HFFc6 (cell line): ENCODE measurements around the gene TOR2A. TPM values are rescaled to one million over a fixed set of nuclear protein-coding genes. Genes with fewer than 3 reads are reported as not detected.

Experiments used
- DNase-seq: peaks from one replicate; pipeline ENCODE4 v3.0.0-alpha.2; 2018
- H3K27ac Mint-ChIP-seq: 2 replicates; pipeline ENCODE4 v1.8.0; 2020; ENCODE audit warnings: mild to moderate bottlenecking, mixed read lengths
- H3K27me3 Mint-ChIP-seq: 2 replicates; pipeline ENCODE4 v1.8.0; 2021; ENCODE audit warnings: mild to moderate bottlenecking, moderate library complexity, mixed read lengths; ENCODE audit not compliant: insufficient read depth
- H3K36me3 Mint-ChIP-seq: 2 replicates; pipeline ENCODE4 v1.8.0; 2021; ENCODE audit warnings: low read depth, mixed read lengths
- H3K4me1 Mint-ChIP-seq: 2 replicates; pipeline ENCODE4 v1.8.0; 2020; ENCODE audit warnings: low read depth, mixed read lengths
- H3K4me3 Mint-ChIP-seq: 2 replicates; pipeline ENCODE4 v1.8.0; 2020; ENCODE audit warnings: mild to moderate bottlenecking, moderate library complexity, mixed read lengths
- H3K9me3 Mint-ChIP-seq: 2 replicates; pipeline ENCODE4 v1.8.0; 2020; ENCODE audit warnings: mild to moderate bottlenecking, mixed read lengths
- total RNA-seq, 6 experiments: library from RNA; stranded (reverse); fragmentation: NEBNext Ultra II Directional; extraction: Animal tissue kit (Norgen Biotek cat#: 25700); gene quantifications; 2 replicates in 1 of 6; 3 replicates in 5 of 6; pipeline ENCODE4 v1.2.3, GENCODE V29; 2021
- TF ChIP-seq, protein P1 (sequence below): fragments of 200-600 bp; sonication (generic); IDR thresholded peaks from 2 replicates; pipeline ENCODE4 v1.5.0; 2021; ENCODE audit warnings: antibody characterized with exemption, mild to moderate bottlenecking

TOR2A gene
- total RNA-seq, 6 experiments from 2014 or later, result 6.6 to 8.3 (median 8.1) TPM

DNA sequence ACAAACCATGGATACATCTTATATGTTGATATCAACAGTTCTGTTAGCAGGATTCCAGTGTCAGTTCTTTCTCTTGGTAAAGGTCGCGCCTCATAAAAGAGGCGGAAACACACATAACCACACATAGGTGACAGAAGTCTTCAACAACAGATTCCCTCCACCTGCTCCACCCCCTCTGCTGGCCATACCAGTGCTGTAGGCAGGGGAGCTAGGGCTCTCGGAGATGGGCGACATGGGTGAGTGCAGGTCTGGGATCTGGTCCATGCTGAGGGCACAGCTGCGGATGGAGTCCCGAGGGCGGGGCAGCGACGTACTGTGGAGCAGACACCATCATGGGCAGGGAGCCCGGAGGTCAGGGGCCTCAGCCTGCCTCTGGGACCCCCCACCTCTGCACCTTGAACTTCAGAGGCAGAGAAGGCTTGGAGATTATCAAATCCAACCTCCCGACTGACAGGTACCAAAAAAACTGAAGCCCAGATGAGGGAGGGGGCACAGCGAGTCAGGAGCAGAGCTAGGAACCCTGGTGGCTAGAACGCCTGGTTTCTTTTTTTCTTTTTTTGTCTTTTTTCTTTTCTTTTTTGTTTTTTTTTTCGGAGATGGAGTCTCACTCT lies 12.0 kb upstream of the TOR2A start:
- TF ChIP-seq, protein P1, sequence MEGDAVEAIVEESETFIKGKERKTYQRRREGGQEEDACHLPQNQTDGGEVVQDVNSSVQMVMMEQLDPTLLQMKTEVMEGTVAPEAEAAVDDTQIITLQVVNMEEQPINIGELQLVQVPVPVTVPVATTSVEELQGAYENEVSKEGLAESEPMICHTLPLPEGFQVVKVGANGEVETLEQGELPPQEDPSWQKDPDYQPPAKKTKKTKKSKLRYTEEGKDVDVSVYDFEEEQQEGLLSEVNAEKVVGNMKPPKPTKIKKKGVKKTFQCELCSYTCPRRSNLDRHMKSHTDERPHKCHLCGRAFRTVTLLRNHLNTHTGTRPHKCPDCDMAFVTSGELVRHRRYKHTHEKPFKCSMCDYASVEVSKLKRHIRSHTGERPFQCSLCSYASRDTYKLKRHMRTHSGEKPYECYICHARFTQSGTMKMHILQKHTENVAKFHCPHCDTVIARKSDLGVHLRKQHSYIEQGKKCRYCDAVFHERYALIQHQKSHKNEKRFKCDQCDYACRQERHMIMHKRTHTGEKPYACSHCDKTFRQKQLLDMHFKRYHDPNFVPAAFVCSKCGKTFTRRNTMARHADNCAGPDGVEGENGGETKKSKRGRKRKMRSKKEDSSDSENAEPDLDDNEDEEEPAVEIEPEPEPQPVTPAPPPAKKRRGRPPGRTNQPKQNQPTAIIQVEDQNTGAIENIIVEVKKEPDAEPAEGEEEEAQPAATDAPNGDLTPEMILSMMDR, result 0 out of 2 replicates have a peak, but pooled peaks have one; percentile 8
- H3K36me3 Mint-ChIP-seq, result no peaks in the 10 kb centered on the region
- peaks cover 5% of the 10 kb centered on the region for H3K4me1 Mint-ChIP-seq
- H3K9me3 Mint-ChIP-seq, result no peaks in the 10 kb centered on the region
- no peak for DNase-seq
- H3K27ac Mint-ChIP-seq, result no peak overlapping the region
- H3K4me3 Mint-ChIP-seq, result no peak overlapping the region
- peaks cover 48% of the 10 kb centered on the region for H3K27me3 Mint-ChIP-seq

DNA sequence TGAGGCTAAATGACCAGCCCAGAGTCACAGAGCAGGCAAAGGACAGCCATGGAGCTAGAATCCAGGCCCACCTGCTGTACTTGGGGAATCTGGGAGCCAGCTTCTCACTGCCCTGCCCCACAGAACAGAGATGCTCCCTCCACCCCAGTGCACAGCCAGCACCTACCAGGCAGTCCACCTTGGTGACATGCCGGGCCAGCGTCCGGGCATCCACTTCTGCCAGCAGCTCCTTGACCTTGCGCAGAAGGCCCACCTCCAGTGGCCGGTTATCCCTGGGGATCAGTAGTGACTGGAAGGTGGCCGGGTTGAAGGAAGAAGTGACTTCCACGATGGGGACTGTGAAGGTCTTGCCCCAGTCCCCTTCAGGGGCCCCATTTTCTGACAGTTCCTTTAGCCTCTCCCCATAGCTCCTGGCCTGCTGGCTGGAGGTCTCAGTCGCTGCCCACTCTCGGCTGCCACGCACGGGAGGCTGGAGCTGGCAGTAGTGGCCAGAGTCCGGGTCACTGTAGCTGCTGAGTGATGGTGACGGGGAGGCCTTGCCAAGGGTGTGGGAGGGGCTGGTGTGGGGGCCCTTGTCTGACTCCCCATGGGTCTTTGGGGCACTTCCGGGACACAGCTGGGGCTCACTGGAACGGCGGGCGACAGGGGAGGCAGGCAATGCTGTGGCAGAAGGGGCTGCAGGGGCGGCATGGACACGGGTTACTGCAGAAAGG lies 9.5 kb upstream of the TOR2A start:
- peaks cover 12% of the 10 kb centered on the region for H3K4me1 Mint-ChIP-seq
- H3K27me3 Mint-ChIP-seq, result peaks cover 35% of the 10 kb centered on the region
- H3K9me3 Mint-ChIP-seq, result no peaks in the 10 kb centered on the region
- no peak for DNase-seq
- TF ChIP-seq, protein P1, result no peak
- no peaks in the 10 kb centered on the region for H3K36me3 Mint-ChIP-seq
- no peak overlapping the region for H3K27ac Mint-ChIP-seq
- no peak overlapping the region for H3K4me3 Mint-ChIP-seq

DNA sequence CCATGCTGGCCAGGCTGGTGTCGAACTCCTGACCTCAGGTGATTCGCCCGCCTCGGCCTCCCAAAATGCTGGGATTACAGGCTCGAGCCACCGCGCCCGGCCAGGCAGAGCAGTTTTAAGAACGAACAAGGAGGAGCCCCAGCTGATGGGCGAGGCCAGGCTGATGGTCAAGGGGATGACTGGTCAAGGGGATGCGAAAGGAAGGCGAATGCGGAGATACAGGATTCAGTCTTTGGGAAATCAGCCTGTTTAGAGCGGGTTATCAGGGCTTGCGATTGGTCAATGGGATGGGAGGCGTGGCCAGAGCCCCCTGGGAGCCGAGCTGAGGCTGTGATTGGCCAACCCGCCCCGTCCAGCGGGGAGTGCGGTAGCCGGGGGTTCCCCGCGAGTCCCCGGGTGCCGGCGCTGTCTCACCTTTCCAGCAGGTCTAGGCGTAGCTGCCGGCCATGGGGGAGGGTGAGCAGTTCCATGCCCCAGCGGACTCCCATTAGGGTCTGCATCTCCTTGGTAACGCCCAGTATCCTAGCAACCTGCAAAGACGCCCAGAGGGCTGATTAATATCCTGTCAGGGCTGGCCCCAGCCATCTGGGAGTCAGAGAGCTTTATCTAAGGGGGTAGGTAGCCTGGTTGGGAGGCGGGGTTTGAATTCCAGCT lies 7.5 kb upstream of the TOR2A start:
- Mint-ChIP-seq H3K4me3 (peak overlapping the region; percentile 83), H3K9me3 (no peaks in the 10 kb centered on the region), H3K27me3 (peaks cover 34% of the 10 kb centered on the region), H3K27ac (peak overlapping the region; percentile 72), H3K4me1 (peaks cover 12% of the 10 kb centered on the region), H3K36me3 (no peaks in the 10 kb centered on the region)
- TF ChIP-seq, protein P1, result no peak
- peak; percentile 80 for DNase-seq

DNA sequence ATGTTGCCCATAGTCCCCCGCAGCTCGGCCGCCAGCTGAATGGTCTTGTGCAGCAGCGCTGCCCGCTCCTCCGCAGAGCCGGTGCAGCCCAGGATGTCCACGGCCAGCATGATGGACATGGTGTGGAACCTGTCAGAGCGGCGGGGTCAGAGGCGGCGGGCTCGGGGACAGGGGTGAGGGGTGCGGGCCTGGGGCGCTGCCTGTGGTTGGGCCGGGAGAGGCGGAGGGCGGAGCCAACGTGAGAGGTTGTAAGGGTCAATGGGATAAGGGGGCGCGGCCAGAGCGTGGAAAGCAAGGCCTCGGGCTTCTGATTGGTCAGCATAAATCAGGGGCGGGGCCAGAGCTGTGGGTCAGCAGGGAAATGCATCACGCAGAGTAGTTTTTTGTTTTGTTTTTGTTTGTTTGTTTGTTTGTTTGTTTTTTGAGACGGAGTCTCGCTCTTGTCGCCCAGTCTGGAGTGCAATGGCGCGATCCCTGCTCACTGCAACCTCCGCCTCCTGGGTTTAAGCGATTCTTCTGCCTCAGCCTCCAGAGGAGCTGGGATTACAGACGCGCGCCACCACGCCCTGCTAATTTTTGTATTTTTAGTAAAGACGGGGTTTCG lies 6.8 kb upstream of the TOR2A start:
- Mint-ChIP-seq H3K4me3 (peak overlapping the region; percentile 83), H3K27me3 (peaks cover 29% of the 10 kb centered on the region), H3K4me1 (peaks cover 12% of the 10 kb centered on the region), H3K9me3 (no peaks in the 10 kb centered on the region), H3K36me3 (no peaks in the 10 kb centered on the region), H3K27ac (peak overlapping the region; percentile 72)
- peak; percentile 16 for DNase-seq
- TF ChIP-seq, protein P1, result no peak

DNA sequence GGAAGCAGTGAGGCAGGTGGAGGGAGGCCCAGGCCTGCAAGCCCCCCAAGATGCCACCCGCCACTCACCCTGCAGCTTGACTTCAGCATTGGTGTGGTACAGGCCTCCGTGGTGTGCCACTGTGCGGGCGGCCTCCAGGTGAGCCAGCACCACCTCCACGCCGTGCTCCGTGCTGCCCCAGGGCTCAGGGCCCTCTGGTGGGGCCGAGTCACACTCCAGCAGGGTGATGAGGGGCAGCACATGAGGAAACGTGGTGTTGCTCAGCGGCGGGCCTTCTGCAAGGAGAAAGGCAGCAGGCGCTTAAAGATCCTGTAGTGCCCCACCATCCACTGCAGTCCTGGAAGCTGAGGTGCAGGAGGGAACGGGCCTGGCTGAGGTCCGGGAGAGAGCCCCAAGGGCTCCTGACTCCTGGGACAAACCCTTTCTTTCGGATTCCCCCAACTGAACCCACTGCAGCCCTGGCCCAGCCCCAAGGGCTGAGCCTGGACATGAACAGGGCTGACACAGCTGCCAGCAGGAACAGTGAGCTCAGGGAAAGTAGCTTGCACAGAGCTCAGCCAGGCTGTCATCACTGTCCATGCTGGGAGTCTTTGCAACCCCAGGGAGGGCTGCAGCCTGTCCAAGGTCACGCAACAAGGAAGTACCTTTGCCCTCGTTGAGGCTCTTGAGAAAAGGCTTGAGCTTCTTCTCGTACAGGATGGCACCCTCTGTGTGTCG lies 4.7 kb upstream of the TOR2A start:
- H3K4me1 Mint-ChIP-seq, result peaks cover 12% of the 10 kb centered on the region
- no peaks in the 10 kb centered on the region for H3K36me3 Mint-ChIP-seq
- DNase-seq, result no peak
- H3K9me3 Mint-ChIP-seq, result no peaks in the 10 kb centered on the region
- TF ChIP-seq, protein P1, result no peak
- peaks cover 13% of the 10 kb centered on the region for H3K27me3 Mint-ChIP-seq
- no peak overlapping the region for H3K4me3 Mint-ChIP-seq
- no peak overlapping the region for H3K27ac Mint-ChIP-seq
